HEK293T (cell line): ENCODE data around the gene IL18R1.

Experiments used
- ARNT ChIP-seq: fragments of 450-650 bp; IDR thresholded peaks from 2 replicates; pipeline ENCODE4 v1.6.1; 2017; ENCODE audit warnings: mild to moderate bottlenecking
- BHLHE40 ChIP-seq: fragments of 450-650 bp; IDR thresholded peaks from 2 replicates; pipeline ENCODE4 v1.6.1; 2016; ENCODE audit warnings: mild to moderate bottlenecking, moderate library complexity, borderline replicate concordance
- FOXA1 ChIP-seq: fragments of 450-650 bp; IDR thresholded peaks from 2 replicates; pipeline ENCODE4 v1.6.1; 2016; ENCODE audit warnings: mild to moderate bottlenecking
- FOXK2 ChIP-seq: fragments of 450-650 bp; IDR thresholded peaks from 2 replicates; pipeline ENCODE4 v1.6.1; 2016; ENCODE audit warnings: mild to moderate bottlenecking
- FOXM1 ChIP-seq: fragments of 450-650 bp; IDR thresholded peaks from 2 replicates; pipeline ENCODE4 v1.6.1; 2017; ENCODE audit warnings: mild to moderate bottlenecking, borderline replicate concordance
- HDGF ChIP-seq: fragments of 450-650 bp; IDR thresholded peaks from 2 replicates; pipeline ENCODE4 v1.6.1; 2017; ENCODE audit warnings: antibody characterized with exemption, borderline replicate concordance
- L3MBTL2 ChIP-seq: fragments of 450-650 bp; conservative IDR thresholded peaks from 2 replicates; pipeline ENCODE4 v1.6.1; 2016; ENCODE audit warnings: mild to moderate bottlenecking
- NFRKB ChIP-seq: fragments of 450-650 bp; IDR thresholded peaks from 2 replicates; pipeline ENCODE4 v1.6.1; 2016; ENCODE audit warnings: mild to moderate bottlenecking, moderate library complexity
- SP1 ChIP-seq: fragments of 450-650 bp; IDR thresholded peaks from 2 replicates; pipeline ENCODE4 v1.6.1; 2017
- SUZ12 ChIP-seq: fragments of 450-650 bp; IDR thresholded peaks from 2 replicates; pipeline ENCODE4 v1.6.1; 2016; ENCODE audit warnings: mild to moderate bottlenecking
- TARDBP ChIP-seq: fragments of 450-650 bp; IDR thresholded peaks from 2 replicates; pipeline ENCODE4 v1.6.1; 2016
- TF ChIP-seq, protein P1 (sequence below): fragments of 450-650 bp; IDR thresholded peaks from 2 replicates; pipeline ENCODE4 v1.6.1; 2016

DNA sequence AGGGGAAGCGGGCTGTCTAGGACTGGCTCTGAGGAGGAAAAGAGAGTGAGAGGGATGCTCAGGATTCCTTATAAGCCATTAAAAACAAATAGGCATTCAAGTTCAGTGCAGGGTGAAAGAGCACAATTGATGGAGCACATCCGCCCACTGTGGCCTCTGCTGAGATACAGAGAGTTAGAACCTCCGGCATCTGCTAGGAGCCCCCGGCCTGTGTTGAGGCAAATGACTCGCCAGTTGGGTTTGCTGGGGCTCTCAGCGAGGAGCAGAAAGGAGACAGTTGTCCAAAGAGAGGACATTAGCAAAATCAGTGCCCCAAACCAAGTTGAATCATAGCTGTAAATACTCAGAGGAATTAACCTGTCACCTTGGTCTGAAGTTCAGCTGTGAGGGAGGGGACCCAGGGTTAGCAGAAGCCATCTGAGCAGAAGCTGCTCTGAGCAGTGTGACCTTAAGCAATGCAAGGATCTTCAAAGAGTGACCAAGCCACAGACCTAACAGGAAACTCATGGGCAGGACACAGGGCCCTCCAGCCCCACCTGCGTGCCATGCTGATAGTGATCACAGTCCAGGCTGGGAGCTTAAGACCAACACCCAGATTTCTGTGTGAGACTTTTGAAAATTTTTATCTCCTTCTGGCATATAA, 44.0 kb downstream of the IL18R1 start:
- TF ChIP-seq SUZ12 (no peak), TARDBP (no peak), ARNT (no peak), HDGF (no peak), FOXK2 (no peak), SP1 (no peak), FOXA1 (no peak), FOXM1 (no peak), L3MBTL2 (no peak), BHLHE40 (no peak), NFRKB (no peak)
- TF ChIP-seq, protein P1, sequence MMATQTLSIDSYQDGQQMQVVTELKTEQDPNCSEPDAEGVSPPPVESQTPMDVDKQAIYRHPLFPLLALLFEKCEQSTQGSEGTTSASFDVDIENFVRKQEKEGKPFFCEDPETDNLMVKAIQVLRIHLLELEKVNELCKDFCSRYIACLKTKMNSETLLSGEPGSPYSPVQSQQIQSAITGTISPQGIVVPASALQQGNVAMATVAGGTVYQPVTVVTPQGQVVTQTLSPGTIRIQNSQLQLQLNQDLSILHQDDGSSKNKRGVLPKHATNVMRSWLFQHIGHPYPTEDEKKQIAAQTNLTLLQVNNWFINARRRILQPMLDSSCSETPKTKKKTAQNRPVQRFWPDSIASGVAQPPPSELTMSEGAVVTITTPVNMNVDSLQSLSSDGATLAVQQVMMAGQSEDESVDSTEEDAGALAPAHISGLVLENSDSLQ, result no peak
